ENCODE data around the gene NOS3. TPM values are rescaled to one million over a fixed set of nuclear protein-coding genes. Genes with fewer than 3 reads are reported as not detected.
"Not testable (repeated sequence)": the region's sequence is repeated elsewhere in the genome, so short reads cannot be mapped to it uniquely, and the experiment has no call there.

NOS3 gene
- total RNA-seq, 2 experiments from 2014 or later = 27.7 to 30.2 TPM

DNA sequence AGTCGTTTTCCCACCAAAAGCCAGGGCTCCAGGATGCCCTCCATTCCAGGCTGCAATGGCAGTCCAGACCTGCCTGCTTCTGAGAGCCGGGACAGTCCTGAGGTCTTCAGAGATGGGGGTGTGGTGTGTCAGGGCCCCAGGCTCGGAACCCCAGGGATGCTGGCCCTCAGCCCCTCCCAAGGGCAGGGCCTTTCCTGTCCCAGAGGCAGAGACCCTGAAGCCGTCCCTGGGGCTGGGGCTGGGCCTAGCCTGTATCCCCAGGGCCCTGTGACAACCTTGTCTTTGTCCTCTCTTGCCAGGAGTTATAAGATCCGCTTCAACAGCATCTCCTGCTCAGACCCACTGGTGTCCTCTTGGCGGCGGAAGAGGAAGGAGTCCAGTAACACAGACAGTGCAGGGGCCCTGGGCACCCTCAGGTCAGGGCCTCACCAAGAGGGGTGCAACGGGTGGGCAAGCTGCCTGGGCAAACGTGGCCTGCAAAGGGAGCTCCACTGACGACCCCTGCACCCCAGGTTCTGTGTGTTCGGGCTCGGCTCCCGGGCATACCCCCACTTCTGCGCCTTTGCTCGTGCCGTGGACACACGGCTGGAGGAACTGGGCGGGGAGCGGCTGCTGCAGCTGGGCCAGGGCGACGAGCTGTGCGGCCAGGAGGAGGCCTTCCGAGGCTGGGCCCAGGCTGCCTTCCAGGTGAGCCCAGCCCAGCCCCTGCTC, 15.9 kb downstream of the NOS3 start:
- POLR2A ChIA-PET = interaction anchor here (1.1 to 3.1 kb wide), 3 partner anchors 10 to 13 kb away, joined by 3 to 22 read pairs (median 11); no protein-coding TSS in a partner anchor
- Mint-ChIP-seq H3K9me3 (no peaks in the 10 kb centered on the region), H3K27ac (no peak overlapping the region), H3K4me3 (no peak overlapping the region), H3K27me3 (peaks cover 2% of the 10 kb centered on the region), H3K4me1 (peaks cover 49% of the 10 kb centered on the region), H3K36me3 (ENCODE audit: low read depth) (peaks cover under 1% of the 10 kb centered on the region)
- no peak for DNase-seq
- CTCF ChIA-PET = interaction anchor here (1.3 to 4.9 kb wide), 4 partner anchors 12 to 102 kb away, joined by 5 to 30 read pairs (median 12); partner anchors contain the start of genes ABCB8 and NOS3

DNA sequence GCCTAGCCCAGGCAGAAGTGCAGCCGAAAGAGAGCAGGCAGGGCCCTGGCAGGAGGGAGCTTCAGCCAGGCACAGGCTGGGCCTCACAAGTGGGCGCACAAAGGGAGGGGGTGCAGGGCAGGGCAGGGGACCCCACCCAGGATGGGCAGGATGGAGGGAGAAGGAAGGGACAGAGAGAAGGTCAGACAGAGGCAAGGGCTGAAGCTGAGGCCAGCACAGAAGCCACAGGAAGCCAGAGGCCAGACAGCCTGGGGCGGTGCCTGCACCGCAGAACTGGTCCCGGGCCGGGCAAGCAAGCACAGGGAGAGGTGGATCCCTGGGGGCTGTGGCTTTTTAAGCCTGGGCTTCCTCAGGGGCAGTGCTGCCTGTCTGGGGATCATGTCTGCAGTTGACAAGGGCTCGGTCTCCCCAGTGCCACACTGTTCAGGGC, 16.7 kb downstream of the NOS3 start:
- H3K36me3 Mint-ChIP-seq (ENCODE audit: low read depth) = peaks cover 7% of the 10 kb centered on the region
- H3K9me3 Mint-ChIP-seq = no peaks in the 10 kb centered on the region
- CTCF ChIA-PET = interaction anchor here (0.9 to 4.9 kb wide), 12 partner anchors 9 to 116 kb away, joined by 3 to 57 read pairs (median 9); partner anchors contain the start of gene ABCB8
- peaks cover 2% of the 10 kb centered on the region for H3K27me3 Mint-ChIP-seq
- peak overlapping the region; percentile 92 for H3K27ac Mint-ChIP-seq
- DNase-seq = no peak
- peaks cover 57% of the 10 kb centered on the region for H3K4me1 Mint-ChIP-seq
- POLR2A ChIA-PET = interaction anchor here (0.9 to 3.1 kb wide), 6 partner anchors 8 to 38 kb away, joined by 3 to 22 read pairs (median 6); partner anchors contain the start of gene ABCB8
- H3K4me3 Mint-ChIP-seq = peak overlapping the region; percentile 76

DNA sequence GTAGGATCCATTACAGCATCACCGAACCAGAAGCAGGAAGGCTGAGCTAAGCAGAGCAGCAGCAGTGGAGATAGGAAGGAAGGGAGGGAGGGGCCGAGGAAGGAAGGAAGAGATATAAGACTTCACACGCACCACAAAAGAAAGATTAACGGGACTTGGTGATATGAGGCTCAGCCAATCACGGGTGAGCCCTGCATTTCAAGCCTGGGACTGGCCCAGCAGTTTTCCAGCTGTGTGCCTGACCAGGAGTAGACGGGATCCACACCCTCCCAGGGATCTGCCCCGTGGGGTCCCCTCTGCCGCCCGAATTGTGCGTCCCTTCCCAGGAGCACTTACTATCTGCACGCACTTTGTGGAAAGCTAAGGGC, 17.3 kb downstream of the NOS3 start:
- Mint-ChIP-seq H3K4me3 (peak overlapping the region; percentile 76), H3K36me3 (ENCODE audit: low read depth) (peaks cover 10% of the 10 kb centered on the region), H3K4me1 (peaks cover 63% of the 10 kb centered on the region), H3K9me3 (no peaks in the 10 kb centered on the region), H3K27ac (peak overlapping the region; percentile 92), H3K27me3 (peaks cover 2% of the 10 kb centered on the region)
- ChIA-PET CTCF (interaction anchor here (0.8 to 4.9 kb wide), 18 partner anchors 10 to 219 kb away, joined by 3 to 57 read pairs (median 4); partner anchors contain the start of genes ABCB8 and ABCF2), POLR2A (interaction anchor here (0.7 to 3.8 kb wide), 9 partner anchors 9 to 39 kb away, joined by 3 to 34 read pairs (median 3); partner anchors contain the start of gene ABCB8)
- DNase-seq = peak; percentile 53

DNA sequence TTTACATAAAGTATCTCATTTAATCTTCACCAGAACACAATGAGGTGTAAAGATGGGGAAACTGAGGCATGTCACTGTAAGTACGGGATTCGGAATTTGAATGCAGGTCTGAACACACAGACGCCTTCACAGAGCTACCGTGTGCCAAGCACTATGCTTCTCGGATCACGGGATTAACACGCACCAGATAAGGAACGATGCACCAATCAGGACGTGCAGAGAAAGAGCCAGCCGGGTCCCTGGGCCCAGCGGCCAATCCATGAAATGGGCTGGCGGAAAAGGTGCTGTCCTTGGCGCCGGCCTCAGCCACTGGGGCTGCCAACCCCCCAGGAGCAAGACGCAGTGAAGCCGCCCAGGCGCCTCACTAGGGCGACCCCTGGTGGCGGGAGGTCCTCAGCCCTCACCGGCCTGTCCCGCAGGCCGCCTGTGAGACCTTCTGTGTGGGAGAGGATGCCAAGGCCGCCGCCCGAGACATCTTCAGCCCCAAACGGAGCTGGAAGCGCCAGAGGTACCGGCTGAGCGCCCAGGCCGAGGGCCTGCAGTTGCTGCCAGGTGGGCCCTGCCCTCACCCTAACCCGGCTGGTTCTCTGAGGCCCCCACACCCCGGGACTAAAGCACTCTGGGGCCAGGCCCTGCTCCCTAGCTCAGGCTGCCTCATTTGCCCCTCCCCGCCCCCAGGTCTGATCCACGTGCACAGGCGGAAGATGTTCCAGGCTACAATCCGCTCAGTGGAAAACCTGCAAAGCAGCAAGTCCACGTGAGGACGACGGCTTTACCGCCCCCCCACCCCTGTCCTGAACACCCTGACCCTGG, 17.9 kb downstream of the NOS3 start:
- DNase-seq = peak; percentile 79
- peaks cover 2% of the 10 kb centered on the region for H3K27me3 Mint-ChIP-seq
- H3K4me1 Mint-ChIP-seq = peaks cover 67% of the 10 kb centered on the region
- CTCF ChIA-PET = interaction anchor here (0.6 to 4.9 kb wide), 21 partner anchors 11 to 218 kb away, joined by 3 to 57 read pairs (median 4); partner anchors contain the start of genes ABCB8 and ABCF2
- H3K36me3 Mint-ChIP-seq (ENCODE audit: low read depth) = peaks cover 10% of the 10 kb centered on the region
- H3K27ac Mint-ChIP-seq = peak overlapping the region; percentile 92
- H3K4me3 Mint-ChIP-seq = peak overlapping the region; percentile 76
- POLR2A ChIA-PET = interaction anchor here (0.7 to 3.8 kb wide), 7 partner anchors 8 to 28 kb away, joined by 3 to 34 read pairs (median 8); partner anchors contain the start of gene ABCB8
- H3K9me3 Mint-ChIP-seq = no peaks in the 10 kb centered on the region

DNA sequence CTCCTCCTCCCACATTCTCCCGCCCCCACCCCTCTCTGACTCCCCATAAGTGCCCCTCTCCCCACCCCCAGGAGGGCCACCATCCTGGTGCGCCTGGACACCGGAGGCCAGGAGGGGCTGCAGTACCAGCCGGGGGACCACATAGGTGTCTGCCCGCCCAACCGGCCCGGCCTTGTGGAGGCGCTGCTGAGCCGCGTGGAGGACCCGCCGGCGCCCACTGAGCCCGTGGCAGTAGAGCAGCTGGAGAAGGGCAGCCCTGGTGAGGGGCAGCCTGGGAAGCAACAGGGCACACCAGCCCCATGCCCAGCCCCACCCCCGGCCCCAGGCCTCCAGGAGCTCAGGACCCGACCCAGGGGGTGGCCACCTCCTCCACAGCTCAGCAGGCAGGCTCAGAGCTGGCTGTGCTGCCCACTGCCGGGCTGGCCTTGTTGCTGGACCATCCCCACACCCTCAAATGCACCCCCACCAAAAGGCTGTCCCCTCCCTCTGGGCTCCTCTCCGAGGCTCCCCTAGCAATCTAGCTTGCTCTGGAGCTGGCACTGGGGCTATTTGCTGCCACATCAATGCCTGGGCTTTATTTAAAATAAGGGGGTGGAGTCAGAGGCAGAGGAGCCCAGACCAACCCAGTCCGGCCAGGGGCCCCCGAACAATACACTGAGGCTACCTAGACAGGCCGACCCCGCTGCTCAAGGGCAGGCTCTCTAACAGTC, 18.7 kb downstream of the NOS3 start:
- Mint-ChIP-seq H3K9me3 (no peaks in the 10 kb centered on the region), H3K36me3 (ENCODE audit: low read depth) (peaks cover 13% of the 10 kb centered on the region), H3K27ac (peak overlapping the region; percentile 97), H3K4me3 (peak overlapping the region; percentile 27), H3K4me1 (peaks cover 75% of the 10 kb centered on the region), H3K27me3 (peaks cover under 1% of the 10 kb centered on the region)
- no peak for DNase-seq
- ChIA-PET CTCF (interaction anchor here (0.6 to 4.9 kb wide), 21 partner anchors 10 to 111 kb away, joined by 3 to 57 read pairs (median 6); partner anchors contain the start of gene ABCB8), POLR2A (interaction anchor here (0.7 to 3.8 kb wide), 10 partner anchors 9 to 50 kb away, joined by 3 to 34 read pairs (median 8); partner anchors contain the start of genes ABCB8 and SLC4A2)

DNA sequence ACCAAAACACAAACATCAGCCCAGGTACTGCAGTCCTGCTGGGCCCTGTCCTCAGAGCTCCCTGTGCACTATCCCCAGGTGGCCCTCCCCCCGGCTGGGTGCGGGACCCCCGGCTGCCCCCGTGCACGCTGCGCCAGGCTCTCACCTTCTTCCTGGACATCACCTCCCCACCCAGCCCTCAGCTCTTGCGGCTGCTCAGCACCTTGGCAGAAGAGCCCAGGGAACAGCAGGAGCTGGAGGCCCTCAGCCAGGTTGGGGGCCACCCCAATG, 19.2 kb downstream of the NOS3 start:
- peak overlapping the region; percentile 97 for H3K27ac Mint-ChIP-seq
- POLR2A ChIA-PET = interaction anchor here (0.7 to 3.8 kb wide), 9 partner anchors 9 to 50 kb away, joined by 3 to 34 read pairs (median 6); partner anchors contain the start of genes ABCB8 and SLC4A2
- H3K4me1 Mint-ChIP-seq = peaks cover 80% of the 10 kb centered on the region
- no peaks in the 10 kb centered on the region for H3K27me3 Mint-ChIP-seq
- DNase-seq = no peak
- peak overlapping the region; percentile 81 for H3K4me3 Mint-ChIP-seq
- no peaks in the 10 kb centered on the region for H3K9me3 Mint-ChIP-seq
- CTCF ChIA-PET = interaction anchor here (0.8 to 4.9 kb wide), 13 partner anchors 9 to 112 kb away, joined by 3 to 57 read pairs (median 7); partner anchors contain the start of gene ABCB8
- peaks cover 15% of the 10 kb centered on the region for H3K36me3 Mint-ChIP-seq (ENCODE audit: low read depth)

DNA sequence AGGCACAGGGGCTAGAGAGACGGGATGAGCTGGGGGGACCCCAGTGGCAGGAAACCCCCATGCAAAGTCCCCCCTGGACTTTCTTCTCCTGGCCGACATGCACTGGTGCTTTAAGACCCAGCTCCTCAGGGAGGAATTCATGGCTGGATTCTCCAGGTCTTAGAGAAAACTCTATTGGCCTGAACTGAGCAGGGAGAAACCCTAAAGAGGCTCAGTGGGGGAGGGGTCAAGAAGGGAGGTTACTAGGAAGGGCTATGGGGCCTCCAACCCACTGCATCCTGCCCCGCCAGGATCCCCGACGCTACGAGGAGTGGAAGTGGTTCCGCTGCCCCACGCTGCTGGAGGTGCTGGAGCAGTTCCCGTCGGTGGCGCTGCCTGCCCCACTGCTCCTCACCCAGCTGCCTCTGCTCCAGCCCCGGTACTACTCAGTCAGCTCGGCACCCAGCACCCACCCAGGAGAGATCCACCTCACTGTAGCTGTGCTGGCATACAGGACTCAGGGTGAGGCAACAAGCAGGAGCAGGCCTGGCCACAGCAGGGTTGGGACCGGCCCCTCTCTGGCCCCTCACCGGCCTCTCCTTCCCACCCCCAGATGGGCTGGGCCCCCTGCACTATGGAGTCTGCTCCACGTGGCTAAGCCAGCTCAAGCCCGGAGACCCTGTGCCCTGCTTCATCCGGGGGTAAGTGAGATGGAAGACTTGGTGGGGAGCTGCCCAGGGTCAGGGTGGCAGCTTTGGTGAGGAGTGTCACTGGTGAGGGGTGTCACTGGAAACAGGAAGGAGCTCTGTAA, 19.7 kb downstream of the NOS3 start:
- Mint-ChIP-seq H3K36me3 (ENCODE audit: low read depth) (peaks cover 20% of the 10 kb centered on the region), H3K4me1 (peaks cover 81% of the 10 kb centered on the region), H3K9me3 (no peaks in the 10 kb centered on the region), H3K4me3 (peak overlapping the region; percentile 81), H3K27ac (peak overlapping the region; percentile 97), H3K27me3 (no peaks in the 10 kb centered on the region)
- peak; percentile 71 for DNase-seq
- CTCF ChIA-PET = interaction anchor here (0.7 to 4.9 kb wide), 18 partner anchors 9 to 234 kb away, joined by 3 to 57 read pairs (median 5); partner anchors contain the start of gene ABCB8
- POLR2A ChIA-PET = interaction anchor here (0.7 to 3.8 kb wide), 12 partner anchors 9 to 49 kb away, joined by 3 to 34 read pairs (median 6); partner anchors contain the start of genes ABCB8, NOS3 and SLC4A2

DNA sequence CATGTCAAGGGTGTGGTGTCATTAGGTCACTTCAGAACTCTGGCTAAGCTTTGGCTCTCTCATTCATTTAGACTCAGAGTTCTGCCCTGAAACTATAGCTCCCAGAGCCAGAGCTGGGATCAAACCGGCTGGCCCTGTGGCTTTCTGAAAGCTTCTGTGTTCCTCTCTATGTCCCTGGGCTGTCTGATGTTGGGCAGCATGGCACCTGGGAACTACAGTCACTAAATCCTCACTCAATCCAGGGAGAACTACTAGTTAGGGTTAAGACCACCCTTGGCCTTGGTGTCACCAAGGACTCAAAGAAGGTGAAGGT, 20.2 kb downstream of the NOS3 start:
- H3K4me1 Mint-ChIP-seq = peaks cover 83% of the 10 kb centered on the region
- H3K27ac Mint-ChIP-seq = peak overlapping the region; percentile 97
- ChIA-PET POLR2A (interaction anchor here (0.7 to 3.8 kb wide), 11 partner anchors 9 to 49 kb away, joined by 3 to 34 read pairs (median 6); partner anchors contain the start of genes ABCB8, NOS3 and SLC4A2), CTCF (interaction anchor here (0.7 to 4.9 kb wide), 12 partner anchors 8 to 233 kb away, joined by 3 to 57 read pairs (median 6); partner anchors contain the start of gene ABCB8)
- H3K36me3 Mint-ChIP-seq (ENCODE audit: low read depth) = peaks cover 21% of the 10 kb centered on the region
- no peak for DNase-seq
- peak overlapping the region; percentile 81 for H3K4me3 Mint-ChIP-seq
- H3K27me3 Mint-ChIP-seq = no peaks in the 10 kb centered on the region
- H3K9me3 Mint-ChIP-seq = no peaks in the 10 kb centered on the region

DNA sequence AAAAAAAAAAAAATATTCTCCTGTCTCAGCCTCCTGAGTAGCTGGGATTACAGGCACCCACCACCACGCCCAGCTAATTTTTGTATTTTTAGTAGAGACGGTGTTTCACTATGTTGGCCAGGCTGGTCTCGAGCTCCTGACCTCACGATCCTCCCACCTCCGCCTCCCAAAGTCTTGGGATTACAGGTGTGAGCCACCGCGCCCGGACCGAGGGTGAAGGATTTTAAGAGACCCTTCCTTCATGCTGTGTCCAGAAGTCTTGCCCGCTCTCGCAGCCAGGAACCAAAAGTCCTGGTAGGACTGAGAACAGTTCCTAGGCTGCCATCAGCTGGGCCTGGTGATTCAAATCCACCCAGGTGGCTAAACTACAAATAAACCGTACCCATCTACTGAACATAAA, 20.8 kb downstream of the NOS3 start:
- ChIA-PET POLR2A (interaction anchor here (0.6 to 3.8 kb wide), 8 partner anchors 8 to 1162 kb away, joined by 3 to 34 read pairs (median 6); partner anchors contain the start of genes ABCB8 and NOS3), CTCF (interaction anchor here (0.9 to 4.9 kb wide), 9 partner anchors 8 to 114 kb away, joined by 3 to 57 read pairs (median 13); partner anchors contain the start of gene ABCB8)
- DNase-seq, H3K27me3 Mint-ChIP-seq, H3K9me3 Mint-ChIP-seq: not testable (repeated sequence)
- Mint-ChIP-seq H3K4me3 (peak overlapping the region; percentile 57), H3K36me3 (ENCODE audit: low read depth) (peaks cover 21% of the 10 kb centered on the region), H3K4me1 (peaks cover 85% of the 10 kb centered on the region), H3K27ac (peak overlapping the region; percentile 97)

DNA sequence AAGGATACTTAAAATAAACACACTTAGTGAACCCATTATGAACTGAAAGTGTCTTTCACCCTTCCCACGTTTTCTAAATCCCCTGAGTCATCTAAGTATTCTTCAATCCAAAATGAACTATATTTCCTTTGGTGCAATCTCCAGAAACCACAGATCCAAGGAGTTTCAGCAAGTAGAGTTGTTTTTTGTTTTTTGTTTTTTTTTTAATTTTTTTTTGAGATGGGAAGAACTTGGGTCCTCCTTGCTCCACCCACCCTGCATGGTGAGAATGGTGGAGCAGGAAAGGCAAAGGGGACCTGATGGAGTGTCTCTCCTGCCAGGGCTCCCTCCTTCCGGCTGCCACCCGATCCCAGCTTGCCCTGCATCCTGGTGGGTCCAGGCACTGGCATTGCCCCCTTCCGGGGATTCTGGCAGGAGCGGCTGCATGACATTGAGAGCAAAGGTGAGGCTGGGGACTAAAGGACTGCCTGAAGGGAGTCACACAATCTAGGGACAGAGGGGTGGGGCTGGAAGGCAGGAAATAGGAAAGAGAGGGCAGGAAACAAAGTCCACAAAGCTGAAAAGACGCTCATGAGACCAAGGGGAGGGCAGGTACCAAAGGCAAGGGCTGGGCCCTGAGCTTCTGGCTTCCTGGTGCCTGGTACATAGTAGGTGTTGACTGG, 21.3 kb downstream of the NOS3 start:
- no peaks in the 10 kb centered on the region for H3K9me3 Mint-ChIP-seq
- CTCF ChIA-PET = interaction anchor here (1.1 to 4.9 kb wide), 8 partner anchors 7 to 103 kb away, joined by 3 to 57 read pairs (median 12); partner anchors contain the start of gene ABCB8
- POLR2A ChIA-PET = interaction anchor here (0.5 to 3.1 kb wide), 6 partner anchors 14 to 1163 kb away, joined by 3 to 31 read pairs (median 4); partner anchors contain the start of gene NOS3
- peaks cover 21% of the 10 kb centered on the region for H3K36me3 Mint-ChIP-seq (ENCODE audit: low read depth)
- peak overlapping the region; percentile 57 for H3K4me3 Mint-ChIP-seq
- H3K27me3 Mint-ChIP-seq = no peaks in the 10 kb centered on the region
- peak overlapping the region; percentile 97 for H3K27ac Mint-ChIP-seq
- no peak for DNase-seq
- peaks cover 86% of the 10 kb centered on the region for H3K4me1 Mint-ChIP-seq

All from activated CD4-positive, alpha-beta memory T cell treated with anti-CD3 and anti-CD28 coated beads, Interleukin-2, amount 10 ng/mL, durations not matched to agents 7 days and 5 days (primary cell).